HL-60 (cell line): ENCODE results near the gene BBIP1.

Experiments used
- DNase-seq, 2 experiments: peaks; one replicate each; pipeline ENCODE4 v3.0.0-alpha.2; 2010 to 2020; ENCODE audit warnings: low read depth in 1 of 2, low spot score in 1 of 2
- H3K27ac ChIP-seq: fragments of 250-450 bp; sonication (Bioruptor Pico); replicated peaks from 2 replicates; pipeline ENCODE4 v1.5.1; 2020; ENCODE audit warnings: mild to moderate bottlenecking, moderate library complexity
- H3K27me3 ChIP-seq: fragments of 250-450 bp; sonication (Bioruptor Pico); 2 replicates; pipeline ENCODE4 v1.5.1; 2021; ENCODE audit warnings: mild to moderate bottlenecking, moderate library complexity; ENCODE audit not compliant: insufficient read depth, poor library complexity, severe bottlenecking
- H3K4me3 ChIP-seq: replicated peaks from 2 replicates; pipeline ENCODE4 v1.5.1; 2011; ENCODE audit warnings: mild to moderate bottlenecking, control low read depth, low read length; ENCODE audit not compliant: insufficient read depth
- CTCF ChIP-seq: IDR thresholded peaks from one replicate; pipeline ENCODE4 v1.5.1; 2011; ENCODE audit warnings: low read length, control low read depth, inconsistent platforms; ENCODE audit not compliant: insufficient read depth
- GABPA ChIP-seq: IDR thresholded peaks from 2 replicates; pipeline ENCODE4 v1.6.1; 2012; ENCODE audit warnings: low read depth
- POLR2AphosphoS5 ChIP-seq: IDR thresholded peaks from 2 replicates; pipeline ENCODE4 v1.6.1; 2012; ENCODE audit warnings: low read depth
- REST ChIP-seq: IDR thresholded peaks from 2 replicates; pipeline ENCODE4 v1.6.1; 2012; ENCODE audit warnings: low read depth; ENCODE audit not compliant: insufficient replicate concordance
- SPI1 ChIP-seq: IDR thresholded peaks from 2 replicates; pipeline ENCODE4 v1.6.1; 2012; ENCODE audit warnings: low read depth, mild to moderate bottlenecking, borderline replicate concordance

Gene BBIP1

GRCh38 chr10:110939419-110939818 lies 20.4 kb upstream of the BBIP1 start:
- no peak for DNase-seq
- TF ChIP-seq GABPA (no peak), REST (no peak), POLR2AphosphoS5 (no peak), CTCF (no peak), SPI1 (no peak)
- H3K27ac ChIP-seq: no peak overlapping the region
- H3K27me3 ChIP-seq: no peaks in the 10 kb centered on the region
- no peak overlapping the region for H3K4me3 ChIP-seq

GRCh38 chr10:110936757-110937156 lies 17.8 kb upstream of the BBIP1 start:
- no peak overlapping the region for H3K4me3 ChIP-seq
- no peak overlapping the region for H3K27ac ChIP-seq
- TF ChIP-seq REST: no peak
- TF ChIP-seq POLR2AphosphoS5: no peak
- TF ChIP-seq CTCF: no peak
- TF ChIP-seq GABPA: no peak
- TF ChIP-seq SPI1: no peak
- H3K27me3 ChIP-seq: no peaks in the 10 kb centered on the region
- DNase-seq: no peak

GRCh38 chr10:110932505-110933180 lies 13.7 kb upstream of the BBIP1 start:
- no peak overlapping the region for H3K27ac ChIP-seq
- TF ChIP-seq CTCF (no peak), POLR2AphosphoS5 (no peak), REST (no peak), SPI1 (no peak), GABPA (no peak)
- no peaks in the 10 kb centered on the region for H3K27me3 ChIP-seq
- DNase-seq: no peak
- H3K4me3 ChIP-seq: no peak overlapping the region
